Heart left ventricle (tissue), 13 donors: ENCODE data around the gene SLC22A25.

Source experiments
- CTCF ChIP-seq, 12 donors: fragments of 200-600 bp; sonication (generic) in 4 of 12; IDR thresholded peaks; one replicate each; pipeline versions ENCODE4 v1.5.0 to v1.8.0; 2018 to 2022; ENCODE audit warnings: antibody characterized with exemption in 12 of 12, mild to moderate bottlenecking in 5 of 12
- POLR2A ChIP-seq, 2 donors: fragments of 450-650 bp; IDR thresholded peaks; one replicate each; pipeline ENCODE4 v1.6.1; 2017; ENCODE audit warnings: antibody characterized with exemption in 2 of 2, mild to moderate bottlenecking in 2 of 2, moderate library complexity in 2 of 2
- donor health status: ischemic (EF 13 %, LVEDD 7.1; RV severe dilation, severe dysfunction).
- donor health status: DM: no; HTN: yes; CAD: no.
- donor health status: DM: no; HTN: no; CAD: no.
- donor health status: ischemic (EF 25% LVEDD 6.9; RV normal size, moderate dysfunction).
- donor health status: ischemic (EF 25% LVEDD 5.7; RV mildly dilated, moderate dysfunction).
- donor health status: ischemic (EF 35%, LVEDD 5.7; RV mildly dilated, moderate dysfunction).
- donor health status: nonischemic (EF 11% LVEDD 7.7; RV severe dilation, severe dysfunction).
- donor health status: DM: yes; HTN: yes; CAD: no.
- donor health status: PGD.
- donor health status: ischemic (EF 29% LVEDD 5.4; RV normal size, mild dysfunction).
- donor health status: nonischemic (EF 23%, LVEDD 6.1; RV moderate dilation, normal function).

GRCh38 chr11:63210111-63210510 lies 33.3 kb downstream of the SLC22A25 start:
- no peak for TF ChIP-seq POLR2A (IDR thresholded peaks at IDR 0.05)
- TF ChIP-seq CTCF (IDR thresholded peaks at IDR 0.05) = no peak
